ENCODE data around the gene KIF6.

DNA sequence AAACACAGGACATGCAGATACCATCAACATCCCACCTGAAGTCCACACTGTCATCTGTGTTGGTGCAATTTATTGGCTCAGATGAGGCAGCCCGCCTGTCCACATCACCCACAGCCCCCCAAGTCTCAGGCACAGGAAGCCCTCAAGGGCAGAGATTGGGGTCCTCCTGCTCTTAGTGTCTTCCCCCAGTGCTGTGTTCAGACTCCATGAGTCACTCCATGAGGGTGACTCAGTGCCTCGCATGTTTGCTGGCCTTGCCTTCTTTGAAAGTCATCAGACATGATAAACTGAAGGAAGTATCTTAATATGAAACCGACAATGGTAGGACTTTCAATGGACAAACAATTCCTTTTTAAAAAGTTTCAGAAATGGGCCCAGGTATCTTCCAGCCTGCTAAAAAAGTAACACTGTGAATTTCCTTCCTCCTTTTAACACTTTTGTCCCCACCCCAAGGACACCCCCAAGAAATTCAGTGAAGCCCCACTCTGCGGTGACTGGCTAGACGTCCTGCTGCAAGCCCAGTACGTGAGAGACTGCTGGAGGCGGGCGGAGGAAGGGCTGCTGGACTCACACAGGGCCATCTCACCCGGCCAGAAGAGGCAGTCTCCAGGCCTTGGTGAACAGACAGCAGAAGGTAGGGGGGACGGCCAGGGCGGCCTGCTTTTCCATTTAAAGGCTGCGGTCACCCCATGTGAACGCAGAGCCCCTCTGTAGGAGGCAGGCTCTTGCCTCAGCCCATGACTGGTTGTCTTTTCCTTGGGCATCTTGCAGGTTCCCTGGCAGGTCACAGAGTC lies 359.7 kb downstream of the KIF6 start:
- TF ChIP-seq, protein P1, sequence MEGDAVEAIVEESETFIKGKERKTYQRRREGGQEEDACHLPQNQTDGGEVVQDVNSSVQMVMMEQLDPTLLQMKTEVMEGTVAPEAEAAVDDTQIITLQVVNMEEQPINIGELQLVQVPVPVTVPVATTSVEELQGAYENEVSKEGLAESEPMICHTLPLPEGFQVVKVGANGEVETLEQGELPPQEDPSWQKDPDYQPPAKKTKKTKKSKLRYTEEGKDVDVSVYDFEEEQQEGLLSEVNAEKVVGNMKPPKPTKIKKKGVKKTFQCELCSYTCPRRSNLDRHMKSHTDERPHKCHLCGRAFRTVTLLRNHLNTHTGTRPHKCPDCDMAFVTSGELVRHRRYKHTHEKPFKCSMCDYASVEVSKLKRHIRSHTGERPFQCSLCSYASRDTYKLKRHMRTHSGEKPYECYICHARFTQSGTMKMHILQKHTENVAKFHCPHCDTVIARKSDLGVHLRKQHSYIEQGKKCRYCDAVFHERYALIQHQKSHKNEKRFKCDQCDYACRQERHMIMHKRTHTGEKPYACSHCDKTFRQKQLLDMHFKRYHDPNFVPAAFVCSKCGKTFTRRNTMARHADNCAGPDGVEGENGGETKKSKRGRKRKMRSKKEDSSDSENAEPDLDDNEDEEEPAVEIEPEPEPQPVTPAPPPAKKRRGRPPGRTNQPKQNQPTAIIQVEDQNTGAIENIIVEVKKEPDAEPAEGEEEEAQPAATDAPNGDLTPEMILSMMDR (IDR thresholded peaks at IDR 0.05) = no peak
- no peak for TF ChIP-seq POLR2A (IDR thresholded peaks at IDR 0.05)
